ENCODE measurements around the gene MEI1.
"Not testable (repeated sequence)": the region's sequence is repeated elsewhere in the genome, so short reads cannot be mapped to it uniquely, and the experiment has no call there.

Gene MEI1

GRCh38 chr22:41821471-41822316 is 122.4 kb downstream of the MEI1 start:
- DNase-seq (ENCODE audit: low read depth), result no peak

- peak; percentile 15 for DNase-seq (ENCODE audit: low read depth)
Measured at GRCh38 chr22:41822317-41823057, 123.2 kb downstream of the MEI1 start.

- no peak for DNase-seq (ENCODE audit: low read depth)
Measured at GRCh38 chr22:41823797-41824196, 124.5 kb downstream of the MEI1 start.

GRCh38 chr22:41825376-41825775 is 126.1 kb downstream of the MEI1 start:
- DNase-seq (ENCODE audit: low read depth), result no peak

GRCh38 chr22:41826021-41826420 is 126.7 kb downstream of the MEI1 start:
- DNase-seq (ENCODE audit: low read depth), result no peak

- no peak for DNase-seq (ENCODE audit: low read depth)
Measured at GRCh38 chr22:41826430-41827383, 127.4 kb downstream of the MEI1 start.

GRCh38 chr22:41827671-41828070 is 128.4 kb downstream of the MEI1 start:
- no peak for DNase-seq (ENCODE audit: low read depth)

- DNase-seq (ENCODE audit: low read depth), result no peak
Measured at GRCh38 chr22:41828516-41828915, 129.2 kb downstream of the MEI1 start.

GRCh38 chr22:41830174-41830573 is 130.9 kb downstream of the MEI1 start:
- no peak for DNase-seq (ENCODE audit: low read depth)

- DNase-seq (ENCODE audit: low read depth), result no peak
Measured at GRCh38 chr22:41831383-41831782, 132.1 kb downstream of the MEI1 start.

GRCh38 chr22:41831828-41832552 is 132.7 kb downstream of the MEI1 start:
- DNase-seq (ENCODE audit: low read depth), result no peak

GRCh38 chr22:41832553-41833368 is 133.5 kb downstream of the MEI1 start, which contains the start of gene SREBF2:
Gene SREBF2 (plus strand): TSS chr22:41833105. CDS start chr22:41833271, 166 bp downstream.
- DNase-seq (ENCODE audit: low read depth), result peak; percentile 99

- DNase-seq (ENCODE audit: low read depth), result peak; percentile 38
Measured at GRCh38 chr22:41833369-41834004, 134.2 kb downstream of the MEI1 start.

- no peak for DNase-seq (ENCODE audit: low read depth)
Measured at GRCh38 chr22:41834005-41834944, 135.0 kb downstream of the MEI1 start.

- not testable (repeated sequence) for DNase-seq (ENCODE audit: low read depth)
Measured at GRCh38 chr22:41835462-41835861, 136.2 kb downstream of the MEI1 start.

- no peak for DNase-seq (ENCODE audit: low read depth)
Measured at GRCh38 chr22:41836551-41836950, 137.2 kb downstream of the MEI1 start.

GRCh38 chr22:41838842-41839618 is 139.7 kb downstream of the MEI1 start:
- DNase-seq (ENCODE audit: low read depth), result no peak

GRCh38 chr22:41840216-41840615 is 140.9 kb downstream of the MEI1 start:
- DNase-seq (ENCODE audit: low read depth), result no peak

Measured in activated T-cell treated with anti-CD3 and anti-CD28 coated beads for 48 hours (primary cell).